ENCODE results near the gene PCDH9.

DNA sequence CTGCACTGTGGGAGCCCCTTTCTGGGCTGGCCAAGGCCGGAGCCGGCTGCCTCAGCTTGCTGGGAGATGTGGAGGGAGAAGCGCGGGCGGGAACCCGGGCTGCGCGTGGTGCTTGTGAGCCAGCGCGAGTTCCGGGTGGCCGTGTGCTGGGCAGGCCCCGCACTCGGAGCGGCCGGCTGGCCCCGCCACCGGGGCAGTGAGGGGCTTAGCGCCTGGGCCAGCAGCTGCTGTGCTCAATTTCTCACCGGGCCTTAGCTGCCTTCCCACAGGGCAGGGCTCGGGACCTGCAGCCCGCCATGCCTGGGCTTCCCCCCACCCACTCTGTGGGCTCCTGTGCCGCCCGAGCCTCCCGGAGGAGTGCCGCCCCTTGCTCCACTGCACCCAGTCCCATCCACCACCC is 669.1 kb downstream of the PCDH9 start:
- TF ChIP-seq, protein P1, sequence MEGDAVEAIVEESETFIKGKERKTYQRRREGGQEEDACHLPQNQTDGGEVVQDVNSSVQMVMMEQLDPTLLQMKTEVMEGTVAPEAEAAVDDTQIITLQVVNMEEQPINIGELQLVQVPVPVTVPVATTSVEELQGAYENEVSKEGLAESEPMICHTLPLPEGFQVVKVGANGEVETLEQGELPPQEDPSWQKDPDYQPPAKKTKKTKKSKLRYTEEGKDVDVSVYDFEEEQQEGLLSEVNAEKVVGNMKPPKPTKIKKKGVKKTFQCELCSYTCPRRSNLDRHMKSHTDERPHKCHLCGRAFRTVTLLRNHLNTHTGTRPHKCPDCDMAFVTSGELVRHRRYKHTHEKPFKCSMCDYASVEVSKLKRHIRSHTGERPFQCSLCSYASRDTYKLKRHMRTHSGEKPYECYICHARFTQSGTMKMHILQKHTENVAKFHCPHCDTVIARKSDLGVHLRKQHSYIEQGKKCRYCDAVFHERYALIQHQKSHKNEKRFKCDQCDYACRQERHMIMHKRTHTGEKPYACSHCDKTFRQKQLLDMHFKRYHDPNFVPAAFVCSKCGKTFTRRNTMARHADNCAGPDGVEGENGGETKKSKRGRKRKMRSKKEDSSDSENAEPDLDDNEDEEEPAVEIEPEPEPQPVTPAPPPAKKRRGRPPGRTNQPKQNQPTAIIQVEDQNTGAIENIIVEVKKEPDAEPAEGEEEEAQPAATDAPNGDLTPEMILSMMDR (IDR thresholded peaks at IDR 0.05), result no peak
- no peak for TF ChIP-seq POLR2A (IDR thresholded peaks at IDR 0.05)
